KOPT-K1 (cell line): ENCODE results near the gene SPAG9.
"Not testable (repeated sequence)": the region's sequence is repeated elsewhere in the genome, so short reads cannot be mapped to it uniquely, and the experiment has no call there.

Experiments used
- H3K27ac ChIP-seq: fragments of 200-600 bp; sonication (generic); 2 replicates; pipeline ENCODE4 v1.5.1; 2016; ENCODE audit warnings: antibody characterized with exemption, mild to moderate bottlenecking, low read depth, low read length; ENCODE audit not compliant: poor library complexity, severe bottlenecking
- H3K36me3 ChIP-seq: fragments of 200-600 bp; sonication (generic); 2 replicates; pipeline ENCODE4 v1.5.1; 2017; ENCODE audit warnings: antibody characterized with exemption, mild to moderate bottlenecking, low read length, moderate library complexity; ENCODE audit not compliant: insufficient read depth
- H3K9me3 ChIP-seq: fragments of 200-600 bp; sonication (generic); 2 replicates; pipeline ENCODE4 v1.5.1; 2017; ENCODE audit warnings: antibody characterized with exemption, low read length, mild to moderate bottlenecking; ENCODE audit not compliant: insufficient read depth, poor library complexity, severe bottlenecking

The SPAG9 gene

DNA sequence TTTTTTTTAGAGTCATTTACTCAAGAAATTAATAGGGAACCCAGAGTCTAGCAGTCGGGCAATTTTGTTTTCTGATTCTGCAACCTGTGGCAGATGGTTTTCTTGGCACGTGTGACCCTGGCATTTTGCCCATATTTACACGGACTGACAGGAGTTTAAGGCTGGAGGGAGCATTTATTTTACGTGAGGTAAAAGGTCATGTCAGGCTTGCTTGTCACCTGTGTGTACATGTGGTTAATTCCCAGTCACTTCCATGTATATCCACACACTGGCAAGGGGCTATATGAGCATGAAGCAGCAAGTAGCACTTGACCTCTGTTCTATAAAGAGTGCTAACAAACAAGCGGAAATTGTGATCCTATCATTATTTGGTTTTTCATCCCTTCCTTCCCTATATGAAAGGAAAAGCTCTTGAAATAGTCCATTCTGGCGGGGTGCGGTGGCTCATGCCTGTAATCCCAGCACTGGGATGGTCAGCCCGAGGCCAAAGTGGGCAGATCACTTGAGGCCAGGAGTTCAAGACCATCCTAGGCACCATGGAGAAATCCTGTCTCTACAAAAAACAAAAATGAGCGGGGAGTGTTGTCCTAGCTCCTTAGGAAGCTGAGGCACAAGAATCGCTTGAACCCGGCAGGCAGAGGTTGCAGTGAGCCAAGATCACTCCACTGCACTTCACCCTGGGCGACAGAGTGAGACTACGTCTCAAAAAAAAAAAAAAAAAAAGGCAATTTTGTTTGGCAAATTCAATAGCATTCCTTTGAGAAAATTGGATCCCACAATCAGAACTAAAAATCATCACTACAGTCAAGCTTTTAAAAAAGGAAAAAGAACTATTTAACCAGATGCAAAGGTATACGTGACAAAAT lies 2.1 kb downstream of the SPAG9 start:
- Histone ChIP-seq H3K9me3 (no peaks in the 10 kb centered on the region), H3K27ac (no peak overlapping the region), H3K36me3 (no peaks in the 10 kb centered on the region)

GRCh38 chr17:51115179-51115578 lies 5.5 kb downstream of the SPAG9 start:
- Histone ChIP-seq H3K36me3 (no peaks in the 10 kb centered on the region), H3K9me3 (no peaks in the 10 kb centered on the region), H3K27ac (no peak overlapping the region)

- not testable (repeated sequence) for H3K27ac ChIP-seq, H3K9me3 ChIP-seq, H3K36me3 ChIP-seq
Observed at GRCh38 chr17:51112303-51113222, 8.1 kb downstream of the SPAG9 start.

DNA sequence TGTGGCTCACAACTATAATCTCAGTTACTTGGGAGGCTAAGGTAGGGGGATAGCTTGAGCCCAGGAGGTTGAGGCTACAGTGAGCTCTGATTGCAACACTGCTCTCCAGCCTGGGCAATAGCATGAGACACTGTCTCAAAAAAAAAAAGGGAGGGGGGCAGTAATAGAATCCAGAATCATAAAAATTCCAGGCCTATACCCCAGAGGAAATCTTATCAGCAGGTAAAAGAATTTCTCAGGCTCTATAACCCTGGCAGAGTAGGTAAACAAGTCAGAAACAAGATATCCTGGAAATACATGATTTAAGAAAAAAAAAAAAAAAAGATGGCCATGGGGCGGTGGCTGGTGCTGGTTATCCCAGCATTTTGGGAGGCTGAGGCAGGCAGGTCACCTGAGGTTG lies 12.9 kb downstream of the SPAG9 start:
- H3K27ac ChIP-seq, result no peak overlapping the region
- H3K36me3 ChIP-seq, result no peaks in the 10 kb centered on the region
- H3K9me3 ChIP-seq, result no peaks in the 10 kb centered on the region

- no peaks in the 10 kb centered on the region for H3K9me3 ChIP-seq
- no peak overlapping the region for H3K27ac ChIP-seq
- peaks cover 5% of the 10 kb centered on the region; the same call in 1 of the 2 replicates for H3K36me3 ChIP-seq
Observed at GRCh38 chr17:51103451-51103850, 17.2 kb downstream of the SPAG9 start.

- H3K9me3 ChIP-seq, result no peaks in the 10 kb centered on the region
- H3K36me3 ChIP-seq, result peaks cover 5% of the 10 kb centered on the region; the same call in 1 of the 2 replicates
- no peak overlapping the region for H3K27ac ChIP-seq
Observed at GRCh38 chr17:51103050-51103449, 17.6 kb downstream of the SPAG9 start.

DNA sequence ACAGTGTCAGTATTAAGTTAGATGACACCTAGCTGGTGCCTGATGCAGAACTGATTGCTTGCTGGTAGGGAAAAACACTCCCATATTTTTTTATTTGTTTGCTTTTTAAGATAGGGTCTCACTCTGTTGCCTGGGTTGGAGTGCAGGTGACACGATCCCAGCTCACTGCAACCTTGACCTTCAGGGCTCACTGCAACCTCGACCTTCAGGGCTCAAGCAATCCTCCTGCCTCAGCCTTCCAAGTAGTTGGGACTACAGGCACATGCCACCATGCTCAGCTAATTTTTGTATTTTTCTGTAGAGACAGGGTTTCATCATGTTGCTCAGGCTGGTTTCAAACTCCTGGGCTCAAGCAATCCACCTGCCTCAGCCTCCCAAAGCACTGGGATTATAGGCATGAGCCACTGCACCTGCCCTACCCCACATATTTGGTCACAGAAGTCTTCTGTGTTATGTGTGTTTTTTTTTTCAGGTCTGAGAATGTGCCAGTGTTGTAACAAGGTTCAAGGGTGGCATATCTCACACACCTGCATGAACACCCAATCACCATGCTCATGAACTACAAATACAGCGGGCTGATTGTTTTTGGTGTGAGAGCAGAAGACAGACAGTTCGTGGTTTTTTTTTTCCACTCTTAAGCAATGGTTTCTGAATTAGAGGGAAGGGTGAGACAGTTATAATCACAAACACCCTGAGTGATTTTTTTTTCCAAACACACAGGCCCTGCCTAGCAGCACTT lies 22.8 kb downstream of the SPAG9 start:
- H3K27ac ChIP-seq, result no peak overlapping the region
- no peaks in the 10 kb centered on the region for H3K9me3 ChIP-seq
- peaks cover 5% of the 10 kb centered on the region; the same call in 1 of the 2 replicates for H3K36me3 ChIP-seq

- no peaks in the 10 kb centered on the region for H3K9me3 ChIP-seq
- H3K36me3 ChIP-seq, result no peaks in the 10 kb centered on the region
- H3K27ac ChIP-seq, result no peak overlapping the region
Observed at GRCh38 chr17:51091635-51092034, 29.0 kb downstream of the SPAG9 start.

- H3K27ac ChIP-seq, H3K36me3 ChIP-seq, H3K9me3 ChIP-seq: not testable (repeated sequence)
Observed at GRCh38 chr17:51088868-51089267, 31.8 kb downstream of the SPAG9 start.

DNA sequence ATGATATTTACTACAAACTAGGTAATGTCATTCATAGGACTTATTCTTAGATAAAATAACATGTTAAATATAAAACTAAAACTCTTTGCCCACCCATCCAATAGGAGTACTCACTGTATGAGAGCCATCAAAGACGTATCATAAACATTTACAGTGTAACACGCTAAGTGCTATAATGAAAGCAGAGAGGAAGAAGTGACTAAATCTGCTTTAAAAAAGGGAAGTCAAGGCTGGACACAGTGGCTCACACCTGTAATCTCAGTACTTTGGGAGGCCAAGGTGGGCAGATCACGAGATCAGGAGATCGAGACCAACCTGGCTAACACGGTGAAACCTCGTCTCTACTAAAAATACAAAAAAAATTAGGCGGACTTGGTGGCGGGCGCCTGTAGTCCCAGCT lies 32.4 kb downstream of the SPAG9 start:
- Histone ChIP-seq H3K27ac (no peak overlapping the region), H3K36me3 (no peaks in the 10 kb centered on the region), H3K9me3 (no peaks in the 10 kb centered on the region)

DNA sequence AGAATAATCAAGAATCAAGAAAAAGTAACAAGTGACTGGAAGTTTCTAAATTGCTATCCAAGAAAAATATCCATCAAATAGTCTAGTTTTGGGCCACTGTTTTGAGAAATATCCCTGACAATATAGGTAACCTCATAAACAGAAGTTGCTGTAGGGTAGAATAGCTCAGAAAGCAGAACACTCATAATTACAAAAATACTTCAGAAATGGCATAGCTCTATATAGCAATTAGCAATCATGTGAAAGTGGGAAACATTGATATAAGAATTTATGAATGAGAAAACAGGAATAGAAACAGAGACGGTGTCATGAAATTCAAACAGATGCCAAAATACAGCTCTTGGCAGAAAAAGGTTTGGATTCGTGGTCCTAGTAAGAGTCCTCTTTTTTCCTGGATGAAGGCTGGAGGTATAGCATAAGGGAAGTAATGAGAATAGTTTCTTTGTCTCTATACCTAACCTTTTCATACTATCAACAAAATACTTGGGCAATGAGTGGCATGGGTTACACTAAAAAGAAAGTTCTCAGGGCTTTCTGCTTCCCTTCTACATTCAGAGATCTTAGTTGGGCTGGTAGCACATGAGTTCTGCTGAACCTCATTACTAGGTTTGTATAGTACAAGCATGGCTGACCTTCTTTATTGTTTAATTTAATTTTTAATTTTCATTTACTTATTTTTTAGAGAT lies 33.5 kb downstream of the SPAG9 start:
- H3K9me3 ChIP-seq, result no peaks in the 10 kb centered on the region
- no peak overlapping the region for H3K27ac ChIP-seq
- H3K36me3 ChIP-seq, result no peaks in the 10 kb centered on the region

DNA sequence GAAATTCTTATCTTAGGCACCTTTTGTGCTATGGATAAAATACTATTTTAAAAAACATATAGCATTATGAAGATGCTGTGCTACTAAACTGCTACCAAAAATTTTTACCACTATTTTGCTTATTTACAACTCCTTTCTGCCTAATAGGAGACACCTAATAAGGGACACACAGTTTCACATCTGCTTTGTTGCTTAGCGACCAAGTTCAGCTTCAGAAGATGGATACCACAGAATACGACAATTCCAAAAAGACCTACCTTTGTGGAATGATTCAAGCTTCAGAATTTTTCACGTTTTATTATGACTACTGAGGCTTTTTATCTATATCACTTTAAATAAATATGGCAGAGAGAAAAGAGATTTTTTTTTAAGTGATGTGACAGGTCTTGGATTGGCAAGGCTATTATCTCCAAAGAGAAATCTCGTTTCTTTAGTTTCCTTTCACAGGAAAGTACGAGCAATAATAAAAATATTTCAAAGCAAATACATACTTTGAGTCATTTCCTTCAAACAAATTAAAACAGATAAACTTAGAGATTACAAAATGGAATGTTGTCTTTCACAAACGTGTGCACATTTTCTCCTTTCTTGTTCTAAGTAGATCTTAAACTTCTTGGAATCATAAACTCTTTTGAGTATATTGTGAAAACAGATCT lies 35.4 kb downstream of the SPAG9 start:
- no peak overlapping the region for H3K27ac ChIP-seq
- no peaks in the 10 kb centered on the region for H3K9me3 ChIP-seq
- H3K36me3 ChIP-seq, result peaks cover 1% of the 10 kb centered on the region

DNA sequence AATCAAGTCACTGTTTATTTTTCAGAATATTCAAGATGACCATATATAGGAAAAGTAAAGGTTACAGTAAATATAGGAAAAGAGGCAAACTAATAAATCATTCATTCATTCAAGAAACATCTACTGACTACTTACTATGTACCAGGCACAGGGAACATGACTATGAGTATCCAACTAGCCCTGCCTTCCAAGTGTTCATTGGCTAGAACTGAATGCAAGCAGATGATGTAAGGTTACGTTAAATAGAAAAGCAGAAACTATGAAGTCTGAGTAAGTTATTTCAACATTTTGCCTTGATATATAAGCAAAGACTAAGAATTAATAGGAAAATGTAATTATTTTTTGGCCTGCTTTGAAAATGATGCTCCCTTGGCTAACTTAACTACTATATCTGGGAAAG lies 36.7 kb downstream of the SPAG9 start:
- H3K27ac ChIP-seq, result no peak overlapping the region
- peaks cover 12% of the 10 kb centered on the region for H3K36me3 ChIP-seq
- no peaks in the 10 kb centered on the region for H3K9me3 ChIP-seq

DNA sequence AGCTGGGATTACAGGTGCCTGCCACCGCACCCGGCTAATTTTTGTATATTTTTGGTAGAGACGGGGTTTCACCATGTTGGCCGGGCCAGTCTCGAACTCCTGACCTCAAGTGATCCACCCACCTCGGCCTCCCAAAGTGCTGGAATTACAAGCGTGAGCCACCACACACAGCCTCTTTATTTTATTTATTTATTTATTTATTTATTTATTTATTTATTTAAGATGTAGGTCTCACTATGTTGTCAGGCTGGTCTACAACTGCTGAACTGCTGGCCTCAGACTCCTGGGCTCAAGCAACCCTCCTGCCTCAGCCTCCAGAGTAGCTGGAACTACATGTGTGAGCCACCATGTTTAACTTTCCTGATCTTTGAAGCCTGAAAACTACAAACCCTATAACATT lies 37.3 kb downstream of the SPAG9 start:
- H3K27ac ChIP-seq, H3K9me3 ChIP-seq: not testable (repeated sequence)
- H3K36me3 ChIP-seq, result peaks cover 18% of the 10 kb centered on the region
